Smooth muscle cell (in vitro differentiated cells): Measurements from ENCODE around the gene CYTH3. TPM values are rescaled to one million over a fixed set of nuclear protein-coding genes. Genes with fewer than 3 reads are reported as not detected.
A peak's percentile ranks its signal among the peaks of the same experiment; 100 is the strongest.
"Not testable (repeated sequence)": the region's sequence is repeated elsewhere in the genome, so short reads cannot be mapped to it uniquely, and the experiment has no call there.

ENCODE experiments used
- DNase-seq: peaks from one replicate; lab custom pipeline; 2025; ENCODE audit not compliant: unreplicated experiment; lab: John Stamatoyannopoulos, UW
- H2AFZ ChIP-seq: fragments of 200-600 bp; sonication (generic); 2 replicates; pipeline ENCODE4 v1.6.0; 2016; ENCODE audit warnings: antibody characterized with exemption, low read depth, mild to moderate bottlenecking
- H3F3A ChIP-seq: fragments of 200-600 bp; sonication (generic); 2 replicates; pipeline ENCODE4 v1.6.0; 2017; ENCODE audit warnings: antibody characterized with exemption, low read depth
- H3K27ac ChIP-seq: fragments of 200-600 bp; sonication (generic); 2 replicates; pipeline ENCODE4 v1.5.1; 2016; ENCODE audit warnings: low read depth, mild to moderate bottlenecking
- H3K27me3 ChIP-seq: fragments of 200-600 bp; sonication (generic); 2 replicates; pipeline ENCODE4 v1.6.1; 2016; ENCODE audit warnings: low read depth, mild to moderate bottlenecking
- H3K36me3 ChIP-seq: fragments of 200-600 bp; sonication (generic); 2 replicates; pipeline ENCODE4 v1.5.1; 2016; ENCODE audit warnings: low read depth
- H3K4me1 ChIP-seq: fragments of 200-600 bp; sonication (generic); 2 replicates; pipeline ENCODE4 v1.5.1; 2016; ENCODE audit warnings: low read depth
- H3K4me2 ChIP-seq: fragments of 200-600 bp; sonication (generic); 2 replicates; pipeline ENCODE4 v1.6.0; 2016; ENCODE audit warnings: mild to moderate bottlenecking
- H3K4me3 ChIP-seq: fragments of 200-600 bp; sonication (generic); 2 replicates; pipeline ENCODE4 v1.5.1; 2016; ENCODE audit warnings: mild to moderate bottlenecking
- H3K79me2 ChIP-seq: fragments of 200-600 bp; sonication (generic); 2 replicates; pipeline ENCODE4 v1.6.0; 2016; ENCODE audit warnings: low read depth, mild to moderate bottlenecking
- H3K9ac ChIP-seq: fragments of 200-600 bp; sonication (generic); 2 replicates; pipeline ENCODE4 v1.6.0; 2016; ENCODE audit warnings: low read depth
- H3K9me3 ChIP-seq: fragments of 200-600 bp; sonication (generic); replicated peaks from 2 replicates; pipeline ENCODE4 v1.5.1; 2016; ENCODE audit warnings: low read depth
- H4K20me1 ChIP-seq: fragments of 200-600 bp; sonication (generic); 2 replicates; pipeline ENCODE4 v1.6.0; 2016; ENCODE audit warnings: low read depth
- CTCF ChIP-seq: fragments of 200-600 bp; sonication (generic); IDR thresholded peaks from 2 replicates; pipeline ENCODE4 v1.5.1; 2017; ENCODE audit warnings: borderline replicate concordance, mild to moderate bottlenecking, antibody characterized with exemption; ENCODE audit not compliant: insufficient read depth, poor library complexity, severe bottlenecking
- WGBS: methylation state at CpG from one replicate; pipeline ENCODE4 v1.1.7; 2016; ENCODE audit warnings: low lambda C conversion rate; 5-methylcytosine and 5-hydroxymethylcytosine counted together
- polyA plus RNA-seq: library from polyadenylated mRNA; unstranded; fragments of >200 nt; fragmentation: Nextera tagmentation; extraction: Ambion mirVana; gene quantifications from 2 replicates; pipeline ENCODE4 v1.2.1, GENCODE V29; 2016
- total RNA-seq: library from RNA; depleted of rRNA; stranded (reverse); fragments of >200 nt; gene quantifications from 2 replicates; pipeline ENCODE4 v1.2.3, GENCODE V29; 2014

Gene CYTH3
- total and polyA plus RNA-seq, 2 experiments from 2014 or later = 7.6 to 11.4 TPM

- Histone ChIP-seq H4K20me1 (peaks cover 40% of the 10 kb centered on the region), H3K9ac (no peak overlapping the region), H2AFZ (no peak overlapping the region), H3K4me2 (peak overlapping the region; percentile 59), H3K27ac (no peak overlapping the region), H3K36me3 (no peaks in the 10 kb centered on the region), H3K4me1 (peaks cover 21% of the 10 kb centered on the region), H3F3A (peaks cover 24% of the 10 kb centered on the region), H3K79me2 (peaks cover 48% of the 10 kb centered on the region), H3K9me3 (no peaks in the 10 kb centered on the region), H3K4me3 (no peak overlapping the region), H3K27me3 (no peaks in the 10 kb centered on the region)
- 34% methylated on average over 3 of the region's 3 CpGs for WGBS
- no peak for DNase-seq
- no peak for TF ChIP-seq CTCF
Measured at GRCh38 chr7:6226194-6226799, 46.1 kb downstream of the CYTH3 start.

GRCh38 chr7:6223411-6223810 is 49.0 kb downstream of the CYTH3 start:
- H3K27ac ChIP-seq, H3K4me2 ChIP-seq, H2AFZ ChIP-seq, DNase-seq, H3K36me3 ChIP-seq, H3K9me3 ChIP-seq, H3K27me3 ChIP-seq, H3K9ac ChIP-seq, H3K4me3 ChIP-seq: not testable (repeated sequence)
- 61% methylated on average over 4 of the region's 4 CpGs for WGBS
- Histone ChIP-seq H3F3A (peaks cover 14% of the 10 kb centered on the region), H3K79me2 (peaks cover 51% of the 10 kb centered on the region), H4K20me1 (peaks cover 20% of the 10 kb centered on the region), H3K4me1 (peaks cover 12% of the 10 kb centered on the region)

GRCh38 chr7:6223010-6223409 is 49.4 kb downstream of the CYTH3 start:
- not testable (repeated sequence) for DNase-seq, H2AFZ ChIP-seq, H3K9me3 ChIP-seq, H3K9ac ChIP-seq, H3K4me3 ChIP-seq, H3F3A ChIP-seq, H3K4me2 ChIP-seq, H3K4me1 ChIP-seq, H3K36me3 ChIP-seq, H3K27me3 ChIP-seq, H3K27ac ChIP-seq
- Histone ChIP-seq H4K20me1 (peaks cover 24% of the 10 kb centered on the region), H3K79me2 (peaks cover 51% of the 10 kb centered on the region)
- over 99% methylated on average over 25 of the region's 25 CpGs for WGBS

GRCh38 chr7:6221340-6222319 is 50.8 kb downstream of the CYTH3 start:
- Histone ChIP-seq H3K27ac (no peak overlapping the region), H3K4me2 (no peak overlapping the region)
- DNase-seq = no peak

More at GRCh38 chr7:6221340-6222319, 50.8 kb downstream of the CYTH3 start:
- 88% methylated on average over 9 of the region's 9 CpGs for whole genome bisulfite sequencing
- TF ChIP-seq CTCF = no peak
- no peaks in the 10 kb centered on the region for H3K4me1 ChIP-seq
- no peaks in the 10 kb centered on the region for H3K27me3 ChIP-seq
- H3K79me2 ChIP-seq = peaks cover 51% of the 10 kb centered on the region
- no peaks in the 10 kb centered on the region for H3K9me3 ChIP-seq
- H3F3A ChIP-seq = no peaks in the 10 kb centered on the region
- no peaks in the 10 kb centered on the region for H3K36me3 ChIP-seq
- peaks cover 22% of the 10 kb centered on the region for H4K20me1 ChIP-seq
- no peak overlapping the region for H2AFZ ChIP-seq
- H3K4me3 ChIP-seq = no peak overlapping the region
- H3K9ac ChIP-seq = no peak overlapping the region
